A673 (cell line): Measurements from ENCODE around the gene PKN3. TPM values are rescaled to one million over a fixed set of nuclear protein-coding genes. Genes with fewer than 3 reads are reported as not detected.

Source experiments
- BruUV-seq: library from RNA; stranded (reverse); fragments of 400-500 nt; replicated peaks from 2 replicates; lab custom pipeline; 2021; lab: Mats Ljungman, UMichigan
- CTCF ChIA-PET: fragments of 300-600 bp; sonication (Branson Sonifier 250); formaldehyde crosslinking; loops from one replicate; lab custom pipeline; 2022; ENCODE audit warnings: antibody characterized with exemption; lab: Charles Lee
- POLR2A ChIA-PET: fragments of 300-600 bp; sonication (Branson Sonifier 250); formaldehyde crosslinking; loops from one replicate; lab custom pipeline; 2022; ENCODE audit warnings: antibody characterized with exemption; ENCODE audit not compliant: low non-redundant PET; lab: Charles Lee
- DNase-seq: peaks from one replicate; pipeline ENCODE4 v3.0.0-alpha.2; 2015; ENCODE audit warnings: low spot score
- H3K27ac ChIP-seq: fragments of 200-600 bp; sonication (generic); 2 replicates; pipeline ENCODE4 v1.5.1; 2016; ENCODE audit warnings: mixed run types, low read depth, mild to moderate bottlenecking, mixed read lengths, antibody characterized with exemption, low read length; ENCODE audit not compliant: poor library complexity, severe bottlenecking
- H3K27me3 ChIP-seq: fragments of 200-600 bp; sonication (generic); replicated peaks from 2 replicates; pipeline ENCODE4 v1.6.1; 2017; ENCODE audit warnings: mixed run types, low read depth, mild to moderate bottlenecking, mixed read lengths, antibody characterized with exemption, low read length; ENCODE audit not compliant: insufficient read depth, poor library complexity
- H3K36me3 ChIP-seq: fragments of 200-600 bp; sonication (generic); 2 replicates; pipeline ENCODE4 v1.6.1; 2016; ENCODE audit warnings: mixed run types, mild to moderate bottlenecking, mixed read lengths, antibody characterized with exemption, low read length; ENCODE audit not compliant: insufficient read depth, poor library complexity, severe bottlenecking
- H3K4me1 ChIP-seq: fragments of 200-600 bp; sonication (generic); 2 replicates; pipeline ENCODE4 v1.6.1; 2017; ENCODE audit warnings: mixed run types, mild to moderate bottlenecking, mixed read lengths, antibody characterized with exemption, low read length; ENCODE audit not compliant: insufficient read depth, poor library complexity, severe bottlenecking
- H3K4me3 ChIP-seq: fragments of 200-600 bp; sonication (generic); 2 replicates; pipeline ENCODE4 v1.5.1; 2016; ENCODE audit warnings: low read depth, mixed run types, mild to moderate bottlenecking, mixed read lengths, low read length; ENCODE audit not compliant: poor library complexity, severe bottlenecking
- H3K9me3 ChIP-seq: fragments of 200-600 bp; sonication (generic); 2 replicates; pipeline ENCODE4 v1.6.1; 2016; ENCODE audit warnings: mixed run types, low read depth, mild to moderate bottlenecking, mixed read lengths, antibody characterized with exemption, low read length; ENCODE audit not compliant: poor library complexity, severe bottlenecking
- EZH2 ChIP-seq: fragments of 200-600 bp; sonication (generic); IDR thresholded peaks from 2 replicates; pipeline ENCODE4 v1.6.1; 2017; ENCODE audit warnings: borderline replicate concordance, low read depth, mild to moderate bottlenecking, mixed read lengths, antibody characterized with exemption, low read length; ENCODE audit not compliant: poor library complexity, severe bottlenecking
- intact Hi-C: fragments of 100-400 bp; cut with micrococcal nuclease; formaldehyde crosslinking; loops from one replicate; pipeline ENCODE4 v1.10.0; 2022; ENCODE audit not compliant: unreplicated experiment
- total RNA-seq: library from RNA; stranded (reverse); gene quantifications from 2 replicates; pipeline ENCODE4 v1.2.3, GENCODE V29; 2021
- TF ChIP-seq, protein P1 (sequence below): fragments of 300-800, 200-600 bp; sonication (generic); conservative IDR thresholded peaks from 2 replicates; pipeline ENCODE4 v1.5.1; 2017; ENCODE audit warnings: low read depth, mild to moderate bottlenecking, antibody characterized with exemption, low read length, moderate library complexity, mixed read lengths

The PKN3 gene
- total RNA-seq, 1 experiment from 2014 or later, result 12.3 TPM

DNA sequence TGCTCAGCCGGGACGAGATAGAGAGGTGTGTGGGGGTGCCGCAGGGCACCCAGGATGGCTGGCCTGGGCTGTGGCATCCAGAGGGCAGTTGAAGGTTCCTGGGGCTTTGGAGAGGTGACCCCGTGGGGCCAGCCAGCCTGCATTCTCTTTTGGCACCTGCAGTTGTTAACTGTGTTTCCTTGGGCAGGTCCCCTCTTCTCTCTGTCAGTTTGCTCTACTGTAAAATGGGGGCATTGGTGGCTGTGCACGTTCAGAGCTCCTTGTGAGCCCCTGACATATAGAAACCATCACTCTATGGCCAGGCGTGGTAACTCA is 13.1 kb downstream of the PKN3 start:
- Histone ChIP-seq H3K9me3 (no peaks in the 10 kb centered on the region), H3K36me3 (no peaks in the 10 kb centered on the region), H3K4me3 (no peak overlapping the region), H3K4me1 (no peaks in the 10 kb centered on the region), H3K27ac (no peak overlapping the region), H3K27me3 (no peaks in the 10 kb centered on the region)
- BruUV-seq, result no TSS peak
- ChIA-PET CTCF (no interaction called here), POLR2A (no interaction called here)
- intact Hi-C loops, result no loop called here
- no peak for DNase-seq
- no peak for TF ChIP-seq EZH2
- TF ChIP-seq, protein P1, sequence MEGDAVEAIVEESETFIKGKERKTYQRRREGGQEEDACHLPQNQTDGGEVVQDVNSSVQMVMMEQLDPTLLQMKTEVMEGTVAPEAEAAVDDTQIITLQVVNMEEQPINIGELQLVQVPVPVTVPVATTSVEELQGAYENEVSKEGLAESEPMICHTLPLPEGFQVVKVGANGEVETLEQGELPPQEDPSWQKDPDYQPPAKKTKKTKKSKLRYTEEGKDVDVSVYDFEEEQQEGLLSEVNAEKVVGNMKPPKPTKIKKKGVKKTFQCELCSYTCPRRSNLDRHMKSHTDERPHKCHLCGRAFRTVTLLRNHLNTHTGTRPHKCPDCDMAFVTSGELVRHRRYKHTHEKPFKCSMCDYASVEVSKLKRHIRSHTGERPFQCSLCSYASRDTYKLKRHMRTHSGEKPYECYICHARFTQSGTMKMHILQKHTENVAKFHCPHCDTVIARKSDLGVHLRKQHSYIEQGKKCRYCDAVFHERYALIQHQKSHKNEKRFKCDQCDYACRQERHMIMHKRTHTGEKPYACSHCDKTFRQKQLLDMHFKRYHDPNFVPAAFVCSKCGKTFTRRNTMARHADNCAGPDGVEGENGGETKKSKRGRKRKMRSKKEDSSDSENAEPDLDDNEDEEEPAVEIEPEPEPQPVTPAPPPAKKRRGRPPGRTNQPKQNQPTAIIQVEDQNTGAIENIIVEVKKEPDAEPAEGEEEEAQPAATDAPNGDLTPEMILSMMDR, result no peak

DNA sequence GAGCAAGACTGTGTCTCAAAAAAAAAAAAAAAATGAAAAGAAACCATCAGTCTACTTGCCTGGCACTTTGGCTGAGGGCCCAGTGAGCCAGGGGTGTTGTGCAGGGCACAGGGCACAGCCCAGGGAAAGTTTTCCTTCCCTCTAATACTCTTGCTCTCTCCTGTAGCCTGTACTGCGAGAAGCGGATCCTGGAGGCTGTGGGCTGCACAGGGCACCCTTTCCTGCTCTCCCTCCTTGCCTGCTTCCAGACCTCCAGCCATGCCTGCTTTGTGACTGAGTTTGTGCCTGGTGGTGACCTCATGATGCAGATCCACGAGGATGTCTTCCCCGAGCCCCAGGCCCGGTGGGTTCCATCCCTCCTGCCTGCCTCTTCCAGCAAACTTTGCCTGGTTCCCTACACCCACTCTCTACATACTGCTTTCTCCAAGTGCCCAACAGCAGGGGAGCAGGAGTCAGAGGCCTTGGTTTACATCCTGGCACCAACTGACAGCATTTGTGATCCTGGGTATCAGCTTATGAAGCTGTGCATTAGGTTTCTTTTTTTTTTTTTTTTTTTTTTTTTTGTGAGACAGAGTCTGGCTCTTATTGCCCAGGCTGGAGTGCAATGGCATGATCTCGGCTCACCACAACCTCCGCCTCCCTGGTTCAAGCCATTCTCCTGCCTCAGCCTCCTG is 14.4 kb downstream of the PKN3 start:
- ChIA-PET POLR2A (no interaction called here), CTCF (no interaction called here)
- intact Hi-C loops, result no loop called here
- Histone ChIP-seq H3K36me3 (peaks cover 3% of the 10 kb centered on the region), H3K4me3 (no peak overlapping the region), H3K4me1 (no peaks in the 10 kb centered on the region), H3K27ac (no peak overlapping the region), H3K9me3 (no peaks in the 10 kb centered on the region), H3K27me3 (no peaks in the 10 kb centered on the region)
- no peak for DNase-seq
- BruUV-seq, result no TSS peak
- TF ChIP-seq, protein P1, result no peak
- TF ChIP-seq EZH2, result no peak

DNA sequence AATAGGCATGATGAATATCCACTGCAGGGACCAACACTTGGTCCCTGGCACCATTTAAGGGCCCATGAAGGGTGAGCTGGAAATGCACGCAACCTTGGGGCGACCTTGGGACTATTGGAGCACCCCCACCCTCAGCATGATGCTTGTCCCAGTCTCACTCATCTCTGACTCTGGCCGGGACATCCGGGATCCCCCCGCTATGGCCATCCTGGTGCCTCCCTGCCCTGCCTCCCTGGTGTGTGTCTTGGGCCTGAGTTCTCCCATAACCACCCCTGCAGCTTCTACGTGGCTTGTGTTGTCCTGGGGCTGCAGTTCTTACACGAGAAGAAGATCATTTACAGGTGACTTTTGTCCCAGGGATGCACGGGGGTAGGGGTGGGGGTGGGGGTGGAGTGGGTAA is 15.7 kb downstream of the PKN3 start:
- peaks cover 6% of the 10 kb centered on the region for H3K36me3 ChIP-seq
- no peak overlapping the region for H3K27ac ChIP-seq
- no peak for DNase-seq
- H3K9me3 ChIP-seq, result no peaks in the 10 kb centered on the region
- H3K4me3 ChIP-seq, result no peak overlapping the region
- H3K27me3 ChIP-seq, result no peaks in the 10 kb centered on the region
- H3K4me1 ChIP-seq, result no peaks in the 10 kb centered on the region
- no peak for TF ChIP-seq EZH2
- TF ChIP-seq, protein P1, result no peak
- intact Hi-C loops, result no loop called here
- ChIA-PET CTCF (no interaction called here), POLR2A (interaction anchor here (0.9 kb wide), 1 partner anchor 663 kb away, joined by 10 read pairs; no protein-coding TSS in a partner anchor)
- no TSS peak for BruUV-seq
